EH (cell line): ENCODE results near the gene SLC22A9.
"Not testable (repeated sequence)": the region's sequence is repeated elsewhere in the genome, so short reads cannot be mapped to it uniquely, and the experiment has no call there.

Experiments used
- DNase-seq: peaks from one replicate; pipeline ENCODE4 v3.0.0-alpha.2; 2015; ENCODE audit warnings: low read depth

SLC22A9 gene

GRCh38 chr11:63369165-63369970, at the start of gene SLC22A9:
Gene SLC22A9 (plus strand): TSS chr11:63369785. CDS start chr11:63370057, 272 bp downstream.
- DNase-seq = no peak

DNA sequence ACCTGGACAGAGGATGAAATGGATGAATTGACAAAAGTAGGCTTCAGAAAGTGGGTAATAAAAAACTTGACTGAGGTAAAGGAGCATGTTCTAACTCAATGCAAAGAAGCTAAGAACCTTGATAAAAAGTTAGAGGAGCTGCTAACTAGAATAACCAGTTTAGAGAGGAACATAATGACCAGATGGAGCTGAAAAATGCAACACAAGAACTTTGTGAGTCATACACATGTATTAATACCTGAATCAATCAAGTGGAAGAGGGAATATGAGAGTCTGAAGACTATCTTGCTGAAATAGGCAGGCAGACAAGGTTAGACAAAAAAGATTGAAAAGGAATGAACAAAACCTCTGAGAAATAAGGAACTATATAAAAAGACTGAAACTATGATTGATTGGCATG, 47.9 kb upstream of the SLC22A9 start:
- DNase-seq = no peak

DNA sequence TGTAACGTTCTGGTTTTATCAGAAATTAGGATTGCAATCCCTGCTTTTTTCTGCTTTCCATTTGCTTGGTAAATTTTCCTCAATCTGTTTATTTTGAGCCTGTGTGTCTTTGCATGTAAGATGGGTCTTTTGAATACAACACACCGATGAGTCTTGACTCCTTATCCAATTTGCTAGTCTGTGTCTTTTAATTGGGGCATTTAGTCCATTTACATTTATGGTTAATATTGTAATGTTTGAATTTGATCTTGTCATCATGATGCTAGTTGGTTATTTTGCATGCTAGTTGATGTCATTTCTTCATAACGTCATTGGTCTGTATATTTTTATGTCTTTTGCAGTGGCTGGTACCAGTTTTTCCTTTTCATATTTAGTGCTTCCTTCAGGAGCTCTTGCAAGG, 34.5 kb upstream of the SLC22A9 start:
- not testable (repeated sequence) for DNase-seq

- no peak for DNase-seq
Observed at GRCh38 chr11:63337070-63337469, 32.5 kb upstream of the SLC22A9 start.

- no peak for DNase-seq
Observed at GRCh38 chr11:63343130-63343529, 26.5 kb upstream of the SLC22A9 start.

- DNase-seq = no peak
Observed at GRCh38 chr11:63352144-63352543, 17.4 kb upstream of the SLC22A9 start.

- no peak for DNase-seq
Observed at GRCh38 chr11:63362196-63362793, 7.3 kb upstream of the SLC22A9 start.

DNA sequence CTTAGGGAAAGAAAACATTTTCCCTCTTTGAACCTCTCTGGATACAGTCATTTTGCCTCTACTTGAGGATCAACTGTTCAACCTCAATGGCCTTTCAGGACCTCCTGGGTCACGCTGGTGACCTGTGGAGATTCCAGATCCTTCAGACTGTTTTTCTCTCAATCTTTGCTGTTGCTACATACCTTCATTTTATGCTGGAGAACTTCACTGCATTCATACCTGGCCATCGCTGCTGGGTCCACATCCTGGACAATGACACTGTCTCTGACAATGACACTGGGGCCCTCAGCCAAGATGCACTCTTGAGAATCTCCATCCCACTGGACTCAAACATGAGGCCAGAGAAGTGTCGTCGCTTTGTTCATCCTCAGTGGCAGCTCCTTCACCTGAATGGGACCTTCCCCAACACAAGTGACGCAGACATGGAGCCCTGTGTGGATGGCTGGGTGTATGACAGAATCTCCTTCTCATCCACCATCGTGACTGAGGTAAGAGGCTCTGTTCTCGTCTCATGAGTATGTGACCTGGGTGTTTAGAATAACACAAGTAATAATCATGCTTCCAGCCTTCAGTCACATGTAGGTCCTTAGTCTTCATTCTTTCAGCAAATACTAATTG, 495 bp downstream of the SLC22A9 start:
- DNase-seq = no peak

GRCh38 chr11:63371396-63371795, 1.8 kb downstream of the SLC22A9 start:
- no peak for DNase-seq

GRCh38 chr11:63375434-63375833, 5.8 kb downstream of the SLC22A9 start:
- no peak for DNase-seq

DNA sequence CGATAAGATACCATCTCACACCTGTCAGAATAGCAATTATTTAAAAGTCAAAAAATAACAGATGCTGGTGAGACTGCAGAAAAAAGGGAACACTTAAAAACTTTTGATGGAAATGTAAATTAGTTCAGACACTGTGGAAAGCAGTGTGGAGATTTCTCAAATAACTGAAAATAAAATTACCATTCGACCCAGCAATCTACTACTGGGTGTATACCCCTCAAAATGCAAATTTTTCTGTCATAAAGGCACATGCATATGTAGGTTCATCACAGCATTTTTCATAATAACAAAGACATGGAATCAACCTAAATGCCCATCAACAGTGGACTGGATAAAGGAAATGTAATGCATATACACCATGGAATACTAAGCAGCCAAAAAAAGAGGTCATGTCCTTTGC, 10.5 kb downstream of the SLC22A9 start:
- DNase-seq = no peak

DNA sequence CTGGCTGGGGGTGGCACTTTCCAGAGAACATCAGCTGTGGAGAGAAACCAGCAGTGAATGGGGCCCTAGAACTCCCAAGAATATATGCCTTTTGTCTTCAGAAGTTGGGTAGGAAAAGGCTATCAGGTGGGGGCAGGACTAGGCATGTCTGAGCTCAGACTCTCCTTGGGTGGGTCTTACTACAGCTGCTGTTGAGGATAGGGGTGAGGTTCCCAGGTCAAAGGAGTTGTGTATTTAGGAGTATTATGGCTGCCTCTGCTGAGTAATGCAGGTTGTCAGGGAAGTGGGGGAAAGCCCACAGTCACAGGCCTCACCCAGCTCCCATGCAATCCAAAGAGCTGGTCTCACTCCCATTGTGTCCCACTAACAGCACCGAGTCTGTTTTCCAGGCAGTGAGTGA, 26.1 kb downstream of the SLC22A9 start:
- no peak for DNase-seq

GRCh38 chr11:63404161-63404935, 34.8 kb downstream of the SLC22A9 start:
- no peak for DNase-seq

GRCh38 chr11:63405114-63405513, 35.5 kb downstream of the SLC22A9 start:
- DNase-seq = no peak

GRCh38 chr11:63406458-63406857, 36.9 kb downstream of the SLC22A9 start:
- DNase-seq = no peak

DNA sequence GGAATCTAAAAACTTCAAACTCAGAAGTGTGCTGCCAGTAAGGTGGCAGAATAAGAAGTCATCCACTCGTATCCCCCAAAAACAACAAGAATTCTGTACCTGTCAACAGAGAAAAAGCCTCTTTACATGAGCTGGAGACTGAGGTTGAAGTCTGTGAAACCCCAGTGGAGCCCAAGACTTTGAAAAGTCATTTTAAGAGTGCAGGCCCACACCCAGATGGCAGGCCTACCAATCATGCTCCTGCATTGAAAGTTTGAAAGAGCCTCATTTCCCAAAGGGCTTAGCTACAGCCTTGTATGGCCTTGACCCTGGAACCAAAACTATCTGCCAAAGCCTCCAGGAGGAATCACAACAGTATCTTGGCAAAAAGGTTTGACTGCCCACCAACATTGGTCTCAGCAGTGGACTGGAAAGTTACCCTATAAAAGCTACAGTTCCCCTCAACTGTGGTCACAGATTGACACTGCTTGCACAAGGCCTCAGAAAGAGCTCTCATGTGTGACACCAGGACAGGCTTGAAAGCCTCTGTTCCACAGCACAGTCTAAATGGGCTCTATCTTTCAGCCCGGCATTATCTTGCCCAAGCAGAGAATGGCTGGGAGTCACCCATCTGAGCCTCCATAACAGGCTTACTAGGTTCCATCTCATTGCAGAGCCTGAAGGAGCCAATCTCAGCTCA, 47.7 kb downstream of the SLC22A9 start:
- DNase-seq = no peak

DNA sequence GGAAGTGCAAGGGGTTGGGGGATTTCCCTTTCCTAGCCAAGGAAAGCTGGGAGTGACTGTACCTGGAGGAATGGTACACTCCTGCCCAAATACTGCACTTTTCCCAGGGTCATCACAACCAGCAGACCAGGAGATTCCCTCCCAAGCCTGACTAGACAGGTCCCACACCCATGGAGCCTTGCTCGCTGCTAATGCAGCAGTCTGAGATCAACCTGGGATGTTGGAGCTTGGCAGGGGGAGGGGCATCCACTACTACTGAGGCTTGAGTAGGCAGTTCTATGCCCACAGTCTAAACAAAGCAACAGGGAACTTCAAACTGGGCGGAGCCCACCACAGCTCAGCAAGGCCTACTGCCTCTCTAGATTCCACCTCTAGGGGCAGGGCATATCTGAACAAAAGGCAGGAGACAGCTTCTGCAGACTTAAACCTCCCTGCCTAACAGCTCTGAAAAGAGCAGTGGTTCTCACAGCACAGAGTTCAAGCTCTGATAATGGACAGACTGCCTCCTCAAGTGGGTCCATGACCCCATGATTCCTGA, 58.5 kb downstream of the SLC22A9 start:
- DNase-seq = no peak

GRCh38 chr11:63430731-63431130, 61.1 kb downstream of the SLC22A9 start:
- not testable (repeated sequence) for DNase-seq

DNA sequence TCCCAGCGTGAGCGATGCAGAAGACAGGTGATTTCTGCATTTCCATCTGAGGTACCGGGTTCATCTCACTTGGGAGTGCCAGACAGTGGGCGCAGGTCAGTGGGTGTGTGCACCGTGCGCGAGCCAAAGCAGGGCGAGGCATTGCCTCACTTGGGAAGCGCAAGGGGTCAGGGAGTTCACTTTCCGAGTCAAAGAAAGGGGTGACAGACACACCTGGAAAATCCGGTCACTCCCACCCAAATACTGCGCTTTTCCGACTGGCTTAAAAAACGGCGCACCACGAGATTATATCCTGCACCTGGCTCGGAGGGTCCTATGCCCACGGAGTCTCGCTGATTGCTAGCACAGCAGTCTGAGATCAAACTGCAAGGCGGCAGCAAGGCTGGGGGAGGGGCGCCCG, 65.8 kb downstream of the SLC22A9 start:
- DNase-seq = not testable (repeated sequence)

- not testable (repeated sequence) for DNase-seq
Observed at GRCh38 chr11:63435831-63436230, 66.2 kb downstream of the SLC22A9 start.

GRCh38 chr11:63443714-63444113, 74.1 kb downstream of the SLC22A9 start:
- no peak for DNase-seq

DNA sequence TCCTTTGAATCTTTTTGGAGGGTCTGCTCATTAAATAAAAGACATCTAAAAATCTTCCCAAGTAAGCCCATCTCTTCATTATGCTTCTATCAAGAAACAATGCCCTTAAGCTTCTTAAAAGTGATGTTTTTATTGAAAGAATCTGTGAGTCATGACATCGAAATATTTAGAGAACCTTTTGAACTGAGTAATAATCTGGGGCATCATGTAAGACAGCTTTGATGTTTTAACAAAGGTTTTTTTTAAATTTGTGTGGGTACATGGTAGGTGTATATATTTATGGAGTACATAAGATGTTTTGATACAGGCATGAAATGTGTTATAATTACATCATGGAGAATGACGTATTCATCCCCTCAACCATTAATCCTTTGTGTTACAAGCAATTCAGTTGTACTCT, 74.6 kb downstream of the SLC22A9 start:
- DNase-seq = no peak
